GM23248 (cell line): Measurements from ENCODE around the gene MDGA2. TPM values are rescaled to one million over a fixed set of nuclear protein-coding genes. Genes with fewer than 3 reads are reported as not detected.

Source experiments
- DNase-seq: peaks from one replicate; pipeline ENCODE4 v3.0.0-alpha.2; 2015
- H2AFZ ChIP-seq: fragments of 200-600 bp; sonication (generic); 2 replicates; pipeline ENCODE4 v1.6.1; 2016; ENCODE audit warnings: antibody characterized with exemption
- H3F3A ChIP-seq: fragments of 200-600 bp; sonication (generic); 2 replicates; pipeline ENCODE4 v1.6.1; 2016; ENCODE audit warnings: mild to moderate bottlenecking, antibody characterized with exemption, mixed run types; ENCODE audit not compliant: insufficient read depth
- H3K27ac ChIP-seq: fragments of 200-600 bp; sonication (generic); 2 replicates; pipeline ENCODE4 v1.5.1; 2016; ENCODE audit warnings: mild to moderate bottlenecking
- H3K27me3 ChIP-seq: fragments of 200-600 bp; sonication (generic); replicated peaks from 2 replicates; pipeline ENCODE4 v1.6.1; 2016; ENCODE audit warnings: mild to moderate bottlenecking; ENCODE audit not compliant: insufficient read depth
- H3K36me3 ChIP-seq: fragments of 200-600 bp; sonication (generic); 2 replicates; pipeline ENCODE4 v1.6.1; 2016; ENCODE audit warnings: low read depth, mild to moderate bottlenecking
- H3K4me1 ChIP-seq: fragments of 200-600 bp; sonication (generic); 2 replicates; pipeline ENCODE4 v1.6.1; 2016; ENCODE audit warnings: mild to moderate bottlenecking; ENCODE audit not compliant: insufficient read depth
- H3K4me2 ChIP-seq: fragments of 200-600 bp; sonication (generic); one replicate; pipeline ENCODE4 v1.6.1; 2016; ENCODE audit warnings: mild to moderate bottlenecking; ENCODE audit not compliant: unreplicated experiment
- H3K4me3 ChIP-seq: fragments of 200-600 bp; sonication (generic); 2 replicates; pipeline ENCODE4 v1.5.1; 2016; ENCODE audit warnings: mild to moderate bottlenecking
- H3K79me2 ChIP-seq: fragments of 200-600 bp; sonication (generic); 2 replicates; pipeline ENCODE4 v1.6.1; 2016; ENCODE audit warnings: mild to moderate bottlenecking; ENCODE audit not compliant: insufficient read depth
- H3K9ac ChIP-seq: fragments of 200-600 bp; sonication (generic); 2 replicates; pipeline ENCODE4 v1.6.1; 2016; ENCODE audit warnings: mild to moderate bottlenecking
- H3K9me2 ChIP-seq: fragments of 200-600 bp; sonication (generic); 2 replicates; pipeline ENCODE4 v1.6.1; 2016; ENCODE audit warnings: mixed run types, mild to moderate bottlenecking, moderate library complexity; ENCODE audit not compliant: insufficient read depth
- H3K9me3 ChIP-seq: fragments of 200-600 bp; sonication (generic); one replicate; pipeline ENCODE4 v1.6.1; 2017; ENCODE audit warnings: low read depth
- H4K20me1 ChIP-seq: fragments of 200-600 bp; sonication (generic); 2 replicates; pipeline ENCODE4 v1.6.0; 2016; ENCODE audit not compliant: insufficient read depth
- EZH2 ChIP-seq: fragments of 200-600 bp; sonication (generic); IDR thresholded peaks from 2 replicates; pipeline ENCODE4 v1.6.1; 2018; ENCODE audit warnings: antibody characterized with exemption, mild to moderate bottlenecking; ENCODE audit not compliant: insufficient read depth, poor library complexity, severe bottlenecking
- EZH2phosphoT487 ChIP-seq: fragments of 200-600 bp; sonication (generic); IDR thresholded peaks from 2 replicates; pipeline ENCODE4 v1.6.1; 2018; ENCODE audit warnings: antibody characterized with exemption, moderate library complexity, mild to moderate bottlenecking, low read depth; ENCODE audit not compliant: insufficient read depth
- WGBS, 2 experiments: methylation state at CpG; one replicate each; pipeline ENCODE4 v1.1.6; 2015 to 2017; ENCODE audit warnings: low lambda C conversion rate in 2 of 2, low coverage in 1 of 2; ENCODE audit errors: missing lambda C conversion rate in 2 of 2; 5-methylcytosine and 5-hydroxymethylcytosine counted together
- in situ Hi-C: fragments of 300-500 bp; cut with MboI; formaldehyde crosslinking; loops from 2 replicates; pipeline ENCODE4 v1.15.0; 2020
- polyA plus RNA-seq: library from polyadenylated mRNA; unstranded; fragments of >200 nt; fragmentation: Nextera tagmentation; extraction: Ambion mirVana; gene quantifications from 2 replicates; pipeline ENCODE4 v1.2.1, GENCODE V29; 2016
- total RNA-seq: library from RNA; depleted of rRNA; stranded (reverse); fragments of >200 nt; shearing (Covaris generic); gene quantifications from 2 replicates; pipeline ENCODE4 v1.2.3, GENCODE V29; 2014

MDGA2 gene
- total and polyA plus RNA-seq, 2 experiments from 2014 or later: not detected

DNA sequence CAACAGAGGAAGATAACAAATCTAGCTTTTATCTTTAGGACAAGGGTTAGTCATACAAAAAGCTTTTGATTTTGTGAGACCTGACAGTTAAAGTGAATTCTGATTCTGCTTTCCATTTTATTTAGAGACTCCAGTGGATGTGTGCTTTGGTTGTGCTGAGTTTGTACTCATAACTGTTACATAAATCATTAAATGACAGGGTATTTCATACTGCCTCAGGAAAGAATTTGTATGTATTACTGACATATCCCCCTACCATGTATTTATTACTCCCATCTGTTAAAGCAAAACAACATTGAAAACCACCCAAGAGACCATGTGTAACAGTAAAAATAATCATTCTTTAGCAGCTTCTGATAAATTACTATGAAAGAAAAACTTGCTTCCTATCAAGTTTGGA, 780.9 kb downstream of the MDGA2 start:
- H3K27me3 ChIP-seq: no peaks in the 10 kb centered on the region
- no peak for DNase-seq
- H3K9me2 ChIP-seq: no peaks in the 10 kb centered on the region
- H4K20me1 ChIP-seq: no peaks in the 10 kb centered on the region
- no peaks in the 10 kb centered on the region for H3K36me3 ChIP-seq
- in situ Hi-C loops: no loop called here
- H3K4me3 ChIP-seq: no peak overlapping the region
- H3K9me3 ChIP-seq: peaks cover 1% of the 10 kb centered on the region
- TF ChIP-seq EZH2phosphoT487: no peak
- no peak overlapping the region for H3K27ac ChIP-seq
- no peak overlapping the region for H2AFZ ChIP-seq
- H3K79me2 ChIP-seq: no peaks in the 10 kb centered on the region
- H3K4me1 ChIP-seq: no peaks in the 10 kb centered on the region
- no peak overlapping the region for H3K9ac ChIP-seq
- H3F3A ChIP-seq: no peaks in the 10 kb centered on the region
- no peak overlapping the region for H3K4me2 ChIP-seq

- Histone ChIP-seq H3F3A (no peaks in the 10 kb centered on the region), H3K79me2 (no peaks in the 10 kb centered on the region), H2AFZ (no peak overlapping the region), H3K27ac (no peak overlapping the region), H4K20me1 (no peaks in the 10 kb centered on the region), H3K4me3 (no peak overlapping the region), H3K4me2 (no peak overlapping the region), H3K9me2 (no peaks in the 10 kb centered on the region), H3K27me3 (no peaks in the 10 kb centered on the region), H3K9ac (no peak overlapping the region), H3K36me3 (no peaks in the 10 kb centered on the region), H3K9me3 (no peaks in the 10 kb centered on the region), H3K4me1 (no peaks in the 10 kb centered on the region)
- WGBS, 2 experiments: 35 to 45% methylated on average over 1 of the region's 1 CpG
- no peak for DNase-seq
- TF ChIP-seq EZH2: no peak
- no peak for TF ChIP-seq EZH2phosphoT487
- in situ Hi-C loops: no loop called here
Measured at GRCh38 chr14:46887144-46887543, 788.3 kb downstream of the MDGA2 start.

GRCh38 chr14:46885566-46885965, 789.8 kb downstream of the MDGA2 start:
- no peaks in the 10 kb centered on the region for H3K36me3 ChIP-seq
- TF ChIP-seq EZH2: no peak
- TF ChIP-seq EZH2phosphoT487: no peak
- H3K9ac ChIP-seq: no peak overlapping the region
- 39 to 56% methylated on average over 3 of the region's 3 CpGs for WGBS, 2 experiments
- H3K9me3 ChIP-seq: no peaks in the 10 kb centered on the region
- H3K4me3 ChIP-seq: no peak overlapping the region
- H2AFZ ChIP-seq: no peak overlapping the region
- DNase-seq: no peak
- H3F3A ChIP-seq: no peaks in the 10 kb centered on the region
- no peak overlapping the region for H3K27ac ChIP-seq
- H4K20me1 ChIP-seq: no peaks in the 10 kb centered on the region
- no peaks in the 10 kb centered on the region for H3K4me1 ChIP-seq
- H3K4me2 ChIP-seq: no peak overlapping the region
- no peaks in the 10 kb centered on the region for H3K79me2 ChIP-seq
- H3K27me3 ChIP-seq: no peaks in the 10 kb centered on the region
- H3K9me2 ChIP-seq: no peaks in the 10 kb centered on the region
- in situ Hi-C loops: no loop called here

DNA sequence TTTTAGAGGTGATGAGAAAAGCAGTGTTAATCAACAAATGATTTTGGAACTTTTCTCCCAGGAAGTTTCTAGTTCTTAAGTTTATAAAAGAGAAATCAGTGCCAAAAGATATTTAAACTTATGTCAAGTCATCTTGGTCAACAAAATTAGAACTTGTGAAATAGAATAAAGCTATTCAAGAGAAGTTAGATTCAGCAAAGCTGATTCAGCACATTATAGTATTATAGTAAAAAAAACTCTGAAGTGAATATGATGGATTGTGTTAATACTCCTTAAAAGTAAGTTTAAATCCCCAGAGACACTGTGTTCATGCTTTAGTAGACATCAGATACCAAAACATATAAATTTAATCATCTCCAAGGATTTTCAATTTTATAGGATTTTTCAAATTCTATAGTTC, 813.7 kb downstream of the MDGA2 start:
- no peaks in the 10 kb centered on the region for H3K9me2 ChIP-seq
- no peak for DNase-seq
- H3K4me1 ChIP-seq: no peaks in the 10 kb centered on the region
- no peak overlapping the region for H3K4me3 ChIP-seq
- H3K9ac ChIP-seq: no peak overlapping the region
- no peaks in the 10 kb centered on the region for H3F3A ChIP-seq
- no peak overlapping the region for H2AFZ ChIP-seq
- H3K36me3 ChIP-seq: no peaks in the 10 kb centered on the region
- TF ChIP-seq EZH2phosphoT487 (no peak), EZH2 (no peak)
- H4K20me1 ChIP-seq: no peaks in the 10 kb centered on the region
- H3K27ac ChIP-seq: no peak overlapping the region
- H3K79me2 ChIP-seq: no peaks in the 10 kb centered on the region
- H3K27me3 ChIP-seq: no peaks in the 10 kb centered on the region
- in situ Hi-C loops: no loop called here
- no peak overlapping the region for H3K4me2 ChIP-seq
- H3K9me3 ChIP-seq: no peaks in the 10 kb centered on the region

DNA sequence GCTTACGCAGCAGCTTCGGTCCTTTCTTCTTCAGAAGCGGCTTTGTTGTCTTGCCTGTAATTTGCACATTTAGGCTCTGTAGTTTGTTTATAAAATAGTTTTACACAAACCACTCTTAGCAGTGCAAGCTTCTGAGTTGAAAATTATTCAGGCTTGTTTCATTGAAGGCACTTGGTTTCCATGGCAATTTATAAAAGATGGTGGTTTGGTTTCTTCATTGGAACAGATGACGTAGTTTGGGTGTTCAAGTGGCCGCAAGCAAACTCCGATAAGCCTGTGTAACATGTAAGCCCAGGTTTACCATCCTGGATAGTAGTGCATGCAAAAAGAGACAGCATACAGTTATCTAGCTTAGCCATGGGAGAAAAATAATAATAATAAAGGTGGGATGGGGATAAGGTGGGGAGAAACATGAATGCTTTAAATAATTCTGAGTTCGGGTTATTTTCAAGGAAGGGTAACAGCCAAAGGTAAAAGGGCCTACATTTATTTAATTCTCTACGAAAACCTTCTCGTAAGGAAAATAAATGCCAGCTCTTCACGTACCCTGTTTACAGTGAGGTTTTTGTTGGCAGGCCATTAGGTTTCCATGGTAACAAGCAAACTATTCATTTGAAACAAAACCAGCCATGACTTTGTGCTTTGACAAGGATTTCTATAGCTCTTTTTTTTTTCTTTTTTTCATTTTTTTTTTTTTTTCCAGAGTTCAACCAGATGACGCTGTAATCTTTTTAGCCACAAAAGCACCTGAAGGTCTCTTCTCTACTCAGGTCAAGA, 834.3 kb downstream of the MDGA2 start:
- H3K9me2 ChIP-seq: no peaks in the 10 kb centered on the region
- TF ChIP-seq EZH2 (no peak), EZH2phosphoT487 (no peak)
- no peak overlapping the region for H3K4me3 ChIP-seq
- no peaks in the 10 kb centered on the region for H4K20me1 ChIP-seq
- H2AFZ ChIP-seq: no peak overlapping the region
- no peak overlapping the region for H3K4me2 ChIP-seq
- no peaks in the 10 kb centered on the region for H3K36me3 ChIP-seq
- H3K9ac ChIP-seq: no peak overlapping the region
- H3K27me3 ChIP-seq: no peaks in the 10 kb centered on the region
- no peak for DNase-seq
- no peaks in the 10 kb centered on the region for H3K9me3 ChIP-seq
- no peaks in the 10 kb centered on the region for H3F3A ChIP-seq
- no peaks in the 10 kb centered on the region for H3K79me2 ChIP-seq
- in situ Hi-C loops: no loop called here
- H3K4me1 ChIP-seq: no peaks in the 10 kb centered on the region
- no peak overlapping the region for H3K27ac ChIP-seq
- 51 to 54% methylated on average over 11 of the region's 11 CpGs for WGBS, 2 experiments
